Erythroblast (primary cell): Measurements from ENCODE around the gene CLEC1B.
A peak's percentile ranks its signal among the peaks of the same experiment; 100 is the strongest.
"Not testable (repeated sequence)": the region's sequence is repeated elsewhere in the genome, so short reads cannot be mapped to it uniquely, and the experiment has no call there.

Experiments used
- DNase-seq, 2 experiments: peaks; one replicate each; lab custom pipeline; 2025; lab: John Stamatoyannopoulos, UW
- GATA1 ChIP-seq: IDR thresholded peaks from 2 replicates; pipeline ENCODE4 v1.6.1; 2011; ENCODE audit warnings: low read depth, mild to moderate bottlenecking, control low read depth, low read length, moderate library complexity
- POLR2A ChIP-seq: IDR thresholded peaks from 2 replicates; pipeline ENCODE4 v1.6.1; 2011; ENCODE audit warnings: mild to moderate bottlenecking, low read length

Gene CLEC1B

DNA sequence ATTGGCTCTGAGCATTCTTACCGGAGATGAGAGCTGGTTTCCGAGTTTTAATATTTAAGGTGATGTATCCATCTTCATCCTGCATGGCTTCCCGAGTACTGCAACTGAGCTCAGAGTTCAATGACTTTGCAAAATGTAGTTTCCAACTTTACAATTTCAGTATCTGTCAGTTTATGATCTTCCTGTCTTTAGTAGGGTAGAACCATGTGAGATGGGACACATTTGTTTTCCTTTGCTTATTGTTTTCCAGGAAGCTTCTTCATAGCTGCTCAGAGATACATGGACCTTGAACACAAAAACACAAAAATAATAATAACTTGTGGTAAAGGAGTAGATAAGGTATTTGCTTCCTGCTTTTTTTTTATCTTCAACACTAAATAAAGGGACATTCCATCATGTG is at the start of gene CLEC1B:
TSS of gene CLEC1B (minus strand) at position 106 of the 400 bp plus-strand sequence. CDS start at position 85, 21 bp downstream.
- no peak for DNase-seq
- TF ChIP-seq GATA1 (no peak), POLR2A (no peak)

DNA sequence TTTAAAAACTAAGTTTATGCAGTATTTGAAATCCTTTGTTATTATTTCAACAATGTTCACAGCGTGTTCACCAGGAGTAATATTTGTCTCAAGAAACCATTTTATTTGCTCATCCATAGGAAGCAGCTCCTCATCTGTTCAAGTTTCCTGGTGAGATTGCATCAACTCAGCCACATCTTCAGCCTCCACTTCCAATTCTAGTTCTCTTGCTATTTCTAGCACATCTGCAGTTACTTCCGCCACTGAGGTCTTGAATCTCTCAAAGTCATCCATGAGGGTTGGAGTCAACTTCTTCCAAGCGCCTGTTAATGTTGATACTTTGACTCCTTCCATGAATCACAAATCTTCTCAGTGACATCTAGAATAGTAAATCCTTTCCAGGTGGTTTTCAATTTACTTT is 49.6 kb upstream of the CLEC1B start:
- TF ChIP-seq GATA1 (no peak), POLR2A (no peak)

DNA sequence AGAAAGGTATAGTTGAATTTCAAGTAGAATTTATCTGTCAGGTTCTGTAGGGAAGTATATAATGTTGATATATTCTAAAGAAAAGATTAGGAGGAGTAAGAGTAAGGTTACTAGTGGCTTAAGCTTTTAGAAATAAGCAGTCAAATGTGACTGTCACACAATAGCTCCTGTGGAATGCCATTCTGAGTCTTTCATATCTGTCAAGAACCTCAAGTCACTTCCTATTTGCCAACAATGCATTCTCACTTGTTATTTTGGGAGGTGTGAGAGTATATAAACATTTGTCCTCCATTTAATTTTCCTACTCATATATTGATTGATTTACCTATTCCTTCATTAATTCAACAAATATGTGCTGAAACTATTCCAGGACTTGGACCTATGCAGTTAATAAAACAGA is 43.2 kb upstream of the CLEC1B start:
- TF ChIP-seq POLR2A = no peak
- no peak for TF ChIP-seq GATA1
- DNase-seq = no peak

More for the DNA sequence above, 49.6 kb upstream of the CLEC1B start:
- DNase-seq = no peak

DNA sequence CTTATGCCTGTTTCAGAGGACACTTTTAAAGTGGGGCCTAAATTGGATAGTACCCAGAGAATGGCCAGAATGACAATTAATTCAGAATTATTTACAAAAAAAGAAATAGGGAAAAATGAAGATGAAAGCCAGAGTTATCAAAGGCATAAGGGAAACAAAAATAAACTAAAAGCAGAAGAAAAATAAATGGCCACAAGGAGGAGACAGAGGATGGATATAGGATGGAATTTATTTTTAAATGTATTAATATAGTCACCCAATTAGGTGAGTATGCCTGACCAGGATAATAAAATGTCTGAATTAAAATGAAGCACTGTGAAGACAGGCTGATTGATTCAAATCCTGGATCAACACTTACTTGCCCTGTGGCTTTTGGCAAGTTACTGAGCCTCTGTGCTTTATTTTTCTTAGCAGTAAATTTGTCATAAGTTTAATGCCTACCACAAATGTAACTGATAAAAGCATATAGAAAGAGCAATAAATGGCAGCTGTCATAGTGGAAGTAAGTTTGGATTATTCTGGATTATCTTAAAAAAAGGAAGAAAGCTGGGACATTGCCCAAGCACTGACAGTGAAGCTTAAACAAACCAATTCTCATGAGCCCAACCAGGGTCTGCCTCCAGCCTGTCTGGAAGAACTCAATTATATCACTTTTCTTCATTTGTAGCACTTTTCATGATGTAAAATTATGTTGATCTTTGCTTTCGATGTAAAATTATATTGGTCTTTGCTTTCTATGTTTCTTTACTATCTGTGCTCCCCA is 35.0 kb upstream of the CLEC1B start:
- TF ChIP-seq POLR2A = no peak
- TF ChIP-seq GATA1 = no peak
- peak; percentile 2 to 5 for DNase-seq

DNA sequence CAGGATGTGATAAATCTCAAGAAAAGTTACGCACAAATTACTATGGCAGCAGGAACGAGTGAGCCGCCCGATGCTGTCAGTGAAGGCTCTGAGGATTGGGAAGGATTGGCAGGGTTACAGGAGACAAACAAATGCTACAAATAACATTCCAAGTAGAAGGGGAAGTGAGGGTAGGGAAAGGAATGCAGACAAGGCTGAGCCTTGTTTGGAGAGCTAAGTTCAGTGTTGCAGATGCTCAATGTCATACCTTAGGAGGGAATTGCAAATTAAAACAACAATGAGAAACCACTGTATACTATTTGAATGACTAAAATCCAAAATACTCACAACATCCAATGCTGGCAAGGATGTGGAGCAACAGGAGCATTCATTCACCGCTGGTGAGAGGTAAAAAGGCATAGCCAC is 32.9 kb upstream of the CLEC1B start:
- TF ChIP-seq POLR2A (no peak), GATA1 (no peak)
- no peak for DNase-seq

DNA sequence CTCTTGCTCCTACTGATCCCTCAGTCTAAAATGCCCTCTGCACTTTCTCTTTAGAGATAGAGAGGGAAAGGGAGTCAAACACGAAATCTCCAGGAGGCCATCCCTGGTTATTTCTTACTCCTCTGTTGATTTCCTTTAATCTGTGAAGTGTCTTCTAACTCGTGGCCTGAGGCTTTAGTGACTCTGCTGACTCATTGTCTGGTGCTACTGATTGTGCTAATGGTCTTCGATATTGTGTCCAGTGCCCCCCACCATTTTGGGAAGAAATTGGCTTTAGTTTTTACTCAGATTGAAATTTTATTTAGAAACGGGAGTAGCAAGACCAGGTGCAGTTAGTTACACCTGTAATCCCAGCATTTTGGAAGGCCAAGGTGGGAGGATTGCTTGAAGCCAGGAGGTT is 32.4 kb upstream of the CLEC1B start:
- peak; percentile 5 to 11 for DNase-seq
- TF ChIP-seq POLR2A = no peak
- TF ChIP-seq GATA1 = no peak

DNA sequence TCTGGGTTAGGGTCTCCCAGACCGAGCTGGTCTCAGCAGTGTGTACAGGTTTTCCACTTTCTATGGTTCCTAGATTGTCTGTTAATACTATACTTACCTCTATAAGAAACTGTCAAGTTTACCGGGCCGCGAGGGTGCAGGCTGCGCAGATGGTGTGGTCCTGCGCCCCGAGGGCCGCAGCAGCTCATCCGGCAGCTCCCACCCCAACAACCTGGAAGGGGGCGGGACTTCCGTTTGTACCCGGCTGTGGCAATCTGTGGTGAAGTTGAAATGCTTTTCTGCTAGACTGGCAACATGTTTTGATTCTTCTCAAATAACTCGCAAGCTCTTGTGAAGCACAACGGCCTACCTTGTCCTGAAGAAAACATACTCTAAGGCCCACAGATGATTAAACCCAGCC is 31.5 kb upstream of the CLEC1B start, which contains the start of gene CLEC9A:
TSS of gene CLEC9A (plus strand) at position 237 of the 400 bp plus-strand sequence. CDS start 22,006 bp downstream, outside the sequence.
- TF ChIP-seq POLR2A = no peak
- TF ChIP-seq GATA1 = no peak
- no peak for DNase-seq

DNA sequence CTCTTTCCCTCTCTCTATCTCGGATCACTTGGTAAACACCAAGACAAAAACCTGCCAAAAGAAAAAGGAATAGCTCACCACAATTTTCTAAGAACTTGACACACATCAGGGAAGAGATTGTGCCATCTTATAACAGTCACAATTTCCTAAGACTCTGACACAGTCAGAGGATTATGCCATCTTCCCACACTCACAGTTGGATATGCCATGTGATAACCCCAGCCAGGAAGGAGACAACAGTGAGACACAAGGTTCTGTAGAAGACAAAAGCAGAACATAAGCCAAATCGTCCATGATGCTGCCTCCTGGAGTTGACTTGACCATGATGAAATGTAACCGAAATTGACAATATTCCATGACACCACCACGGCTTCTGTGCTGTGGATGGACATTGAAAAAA is 28.8 kb upstream of the CLEC1B start:
- DNase-seq = no peak

DNA sequence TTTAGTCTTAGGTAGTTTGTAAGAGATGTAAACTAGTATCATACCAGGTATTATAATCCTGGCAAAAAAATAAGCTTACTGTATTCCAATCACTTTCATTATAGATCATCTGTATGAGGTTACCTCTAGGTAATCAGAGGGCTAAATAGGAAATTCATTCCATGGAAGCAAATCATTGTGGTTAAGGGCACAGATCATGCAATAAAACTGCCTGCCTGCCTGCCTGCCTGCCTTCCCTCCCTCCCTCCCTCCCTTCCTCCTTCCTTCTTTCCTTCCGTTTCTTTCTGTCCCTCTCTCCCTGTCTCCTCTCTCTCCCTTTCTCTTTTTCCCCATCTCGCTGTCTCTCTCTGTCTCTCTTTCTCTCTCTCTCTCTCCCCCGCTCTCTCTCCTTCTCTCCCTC is 28.4 kb upstream of the CLEC1B start:
- no peak for DNase-seq
- no peak for TF ChIP-seq GATA1
- TF ChIP-seq POLR2A = no peak

More for the DNA sequence above, 28.8 kb upstream of the CLEC1B start:
- no peak for TF ChIP-seq POLR2A
- no peak for TF ChIP-seq GATA1

DNA sequence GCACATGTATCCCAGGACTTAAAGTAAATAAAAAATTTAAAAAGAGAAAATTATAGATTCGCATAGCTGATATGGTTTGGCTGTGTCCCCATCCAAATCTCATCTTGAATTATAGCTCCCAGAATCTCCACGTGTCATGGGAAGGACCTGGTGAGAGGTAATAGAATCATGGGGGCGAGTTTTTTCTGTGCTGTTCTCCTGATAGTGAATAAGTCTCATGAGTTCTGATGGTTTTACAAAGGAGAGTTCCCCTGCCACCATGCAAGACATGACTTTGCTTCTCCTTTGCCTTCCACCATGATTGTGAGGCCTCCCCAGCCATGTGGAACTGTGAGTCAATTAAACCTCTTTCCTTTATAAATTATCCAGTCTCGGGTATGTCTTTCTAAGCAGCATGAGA is 27.7 kb upstream of the CLEC1B start:
- DNase-seq = not testable (repeated sequence)

DNA sequence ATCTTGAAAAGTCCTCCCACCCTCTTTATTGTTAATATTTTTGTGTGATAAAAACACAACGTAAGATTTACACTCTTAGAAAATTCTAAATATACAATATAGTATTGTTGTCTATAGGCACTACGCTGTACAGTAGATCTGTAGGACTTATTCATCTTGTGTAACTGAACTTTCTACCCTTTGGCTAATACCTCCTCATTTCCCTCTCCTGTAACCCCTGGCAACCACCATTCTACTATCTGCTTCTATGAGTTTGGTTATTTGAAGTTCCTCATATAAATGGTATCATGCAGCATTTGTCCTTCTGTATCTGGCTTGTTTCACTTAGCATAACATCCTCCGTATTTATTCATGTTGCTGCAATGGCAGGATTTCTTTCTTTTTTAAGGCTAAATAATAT is 26.3 kb upstream of the CLEC1B start:
- TF ChIP-seq POLR2A = no peak
- no peak for TF ChIP-seq GATA1
- no peak for DNase-seq

DNA sequence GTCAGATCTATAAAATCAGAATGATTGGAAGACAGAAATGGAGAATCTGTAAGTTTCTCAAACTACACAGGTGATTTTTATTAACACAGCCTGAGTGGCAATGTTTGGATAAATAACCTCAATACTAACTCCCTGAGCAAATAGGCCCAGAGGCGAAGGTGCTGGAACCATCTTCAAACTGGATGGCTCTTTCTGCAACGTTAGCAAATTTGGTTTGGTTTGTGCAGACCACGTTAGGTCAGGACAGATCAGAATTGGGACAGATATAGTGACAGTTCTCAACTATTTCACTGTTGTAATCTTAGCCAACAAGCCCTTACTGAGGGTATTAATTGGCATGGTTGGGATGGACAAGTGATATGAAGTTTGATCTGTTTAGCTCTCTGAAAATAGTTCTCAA is 22.4 kb upstream of the CLEC1B start:
- TF ChIP-seq POLR2A (no peak), GATA1 (no peak)
- DNase-seq = no peak

DNA sequence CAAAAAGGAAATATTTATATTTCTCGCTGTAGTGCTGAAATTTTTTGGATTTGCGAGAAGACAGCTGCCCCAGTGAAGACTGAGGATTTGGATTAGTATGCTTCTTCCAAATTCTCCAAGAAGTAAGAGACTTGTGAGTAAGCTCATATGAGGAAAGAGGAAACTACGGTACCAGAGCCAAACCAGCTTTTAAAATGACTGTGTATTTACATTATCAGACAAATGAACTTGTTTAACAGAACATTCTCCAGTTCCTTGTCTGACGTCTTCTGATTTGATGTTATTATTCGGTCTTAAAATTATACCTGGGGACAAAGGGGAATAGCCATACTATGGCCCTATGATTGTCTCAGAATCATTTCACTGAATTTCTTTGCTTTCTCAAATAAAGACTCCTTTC is 19.5 kb upstream of the CLEC1B start:
- no peak for DNase-seq
- TF ChIP-seq POLR2A = no peak
- no peak for TF ChIP-seq GATA1

DNA sequence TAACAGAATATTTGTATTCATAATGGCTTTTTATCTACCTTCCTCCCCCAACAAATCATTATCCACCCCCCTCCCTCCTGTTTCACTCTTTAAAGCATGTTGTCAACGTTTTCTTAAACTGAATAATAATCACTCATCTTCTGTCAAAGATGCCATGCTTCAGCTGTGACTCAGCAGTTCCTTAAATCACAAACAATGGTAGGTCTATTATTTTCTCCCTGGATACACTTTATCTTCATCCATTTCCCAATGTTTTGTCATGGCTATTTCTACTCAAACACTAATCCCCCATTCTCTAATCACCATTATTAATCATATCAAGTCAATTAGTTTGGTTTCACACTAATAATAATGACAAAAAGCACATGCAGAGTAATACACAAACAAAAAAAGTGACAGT is 18.0 kb upstream of the CLEC1B start:
- TF ChIP-seq POLR2A (no peak), GATA1 (no peak)

DNA sequence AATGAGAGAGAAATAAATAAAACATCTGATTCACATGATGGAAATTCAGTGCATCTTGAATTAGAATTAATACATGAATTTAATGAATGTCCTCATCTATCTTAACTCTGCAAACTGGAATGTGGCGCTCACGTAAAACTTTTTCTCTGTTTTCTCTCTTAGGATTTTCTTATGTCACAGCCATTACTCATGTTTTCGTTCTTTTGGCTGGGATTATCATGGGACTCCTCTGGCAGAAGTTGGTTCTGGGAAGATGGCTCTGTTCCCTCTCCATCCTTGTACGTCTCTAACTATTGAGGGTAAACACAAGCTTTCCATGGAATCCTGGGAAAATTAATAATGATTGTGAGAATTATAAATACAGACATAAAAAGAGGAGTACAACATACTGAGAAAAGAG is 16.5 kb upstream of the CLEC1B start:
- no peak for DNase-seq
- TF ChIP-seq POLR2A (no peak), GATA1 (no peak)

More for the DNA sequence above, 18.0 kb upstream of the CLEC1B start:
- no peak for DNase-seq
